GM23338 (cell line): ENCODE measurements around the gene SUPT6H. TPM values are rescaled to one million over a fixed set of nuclear protein-coding genes. Genes with fewer than 3 reads are reported as not detected.
A peak's percentile ranks its signal among the peaks of the same experiment; 100 is the strongest.

Experiments used
- ATAC-seq: fragments of 200-7000 bp; cut with Tn5 transposase; 3 replicates; pipeline ENCODE4 v1.9.1; 2020
- DNase-seq: peaks from one replicate; pipeline ENCODE4 v3.0.0-alpha.2; 2015; ENCODE audit warnings: low spot score
- H2AFZ ChIP-seq: fragments of 200-600 bp; sonication (generic); 2 replicates; pipeline ENCODE4 v1.8.0; 2016; ENCODE audit warnings: antibody characterized with exemption, mild to moderate bottlenecking, moderate library complexity
- H3F3A ChIP-seq: fragments of 200-600 bp; sonication (generic); replicated peaks from 2 replicates; pipeline ENCODE4 v1.8.0; 2017; ENCODE audit warnings: antibody characterized with exemption, mixed run types, low read depth
- H3K27ac ChIP-seq: fragments of 200-600 bp; sonication (generic); 2 replicates; pipeline ENCODE4 v1.6.1; 2016; ENCODE audit warnings: low read depth
- H3K27me3 ChIP-seq: fragments of 200-600 bp; sonication (generic); 2 replicates; pipeline ENCODE4 v1.8.0; 2016; ENCODE audit warnings: mild to moderate bottlenecking, mixed run types, moderate library complexity; ENCODE audit not compliant: insufficient read depth
- H3K36me3 ChIP-seq: fragments of 200-600 bp; sonication (generic); 2 replicates; pipeline ENCODE4 v1.8.0; 2016; ENCODE audit warnings: mild to moderate bottlenecking; ENCODE audit not compliant: insufficient read depth
- H3K4me1 ChIP-seq: fragments of 200-600 bp; sonication (generic); 2 replicates; pipeline ENCODE4 v1.8.0; 2016; ENCODE audit warnings: mild to moderate bottlenecking, moderate library complexity; ENCODE audit not compliant: insufficient read depth
- H3K4me2 ChIP-seq: fragments of 200-600 bp; sonication (generic); 2 replicates; pipeline ENCODE4 v1.7.1; 2017; ENCODE audit warnings: mixed run types
- H3K4me3 ChIP-seq: fragments of 200-600 bp; sonication (generic); 2 replicates; pipeline ENCODE4 v1.6.1; 2016; ENCODE audit warnings: mixed run types
- H3K79me2 ChIP-seq: fragments of 200-600 bp; sonication (generic); replicated peaks from 2 replicates; pipeline ENCODE4 v1.8.0; 2017; ENCODE audit warnings: mild to moderate bottlenecking; ENCODE audit not compliant: insufficient read depth
- H3K9me2 ChIP-seq: fragments of 200-600 bp; sonication (generic); 2 replicates; pipeline ENCODE4 v1.8.0; 2017; ENCODE audit not compliant: insufficient read depth
- H4K20me1 ChIP-seq: fragments of 200-600 bp; sonication (generic); replicated peaks from 2 replicates; pipeline ENCODE4 v1.8.0; 2017; ENCODE audit warnings: mild to moderate bottlenecking; ENCODE audit not compliant: insufficient read depth
- H3K27ac Mint-ChIP-seq: 2 replicates; pipeline ENCODE4 v1.8.0; 2020; ENCODE audit warnings: inconsistent platforms, mild to moderate bottlenecking, moderate library complexity, mixed read lengths
- H3K27me3 Mint-ChIP-seq: 3 replicates; pipeline ENCODE4 v1.8.0; 2022; ENCODE audit warnings: low read depth, mild to moderate bottlenecking, moderate library complexity, mixed read lengths, inconsistent platforms; ENCODE audit not compliant: insufficient read depth, poor library complexity
- H3K36me3 Mint-ChIP-seq: 3 replicates; pipeline ENCODE4 v1.8.0; 2021; ENCODE audit warnings: low read depth, mild to moderate bottlenecking, inconsistent platforms, moderate library complexity, mixed read lengths
- H3K4me1 Mint-ChIP-seq: 3 replicates; pipeline ENCODE4 v1.8.0; 2020; ENCODE audit warnings: mild to moderate bottlenecking, inconsistent platforms, mixed read lengths
- H3K4me3 Mint-ChIP-seq: 3 replicates; pipeline ENCODE4 v1.8.0; 2021; ENCODE audit warnings: moderate library complexity, mild to moderate bottlenecking, inconsistent platforms, mixed read lengths
- H3K9me3 Mint-ChIP-seq: 3 replicates; pipeline ENCODE4 v1.8.0; 2020; ENCODE audit warnings: moderate library complexity, mild to moderate bottlenecking, inconsistent platforms, mixed read lengths
- CREB1 ChIP-seq: fragments of 250-450 bp; sonication (Bioruptor Pico); IDR thresholded peaks from 2 replicates; pipeline ENCODE4 v1.5.0; 2020; ENCODE audit warnings: low read depth, mild to moderate bottlenecking, moderate library complexity
- CTCF ChIP-seq, 2 experiments: fragments of 200-600 bp in 1 of 2; sonication (generic) in 1 of 2; conservative IDR thresholded peaks; 2 replicates each; pipeline versions ENCODE4 v1.5.1 to v1.6.1; 2016 to 2017; ENCODE audit warnings: antibody characterized with exemption in 2 of 2, low read depth in 2 of 2, mild to moderate bottlenecking in 2 of 2, moderate library complexity in 1 of 2
- EZH2 ChIP-seq: fragments of 200-600 bp; sonication (generic); IDR thresholded peaks from one replicate; pipeline ENCODE4 v1.8.0; 2017; ENCODE audit warnings: antibody characterized with exemption, mild to moderate bottlenecking, low read depth; ENCODE audit not compliant: unreplicated experiment
- EZH2phosphoT487 ChIP-seq: fragments of 200-600 bp; sonication (generic); IDR thresholded peaks from one replicate; pipeline ENCODE4 v1.8.1; 2018; ENCODE audit warnings: antibody characterized with exemption; ENCODE audit not compliant: unreplicated experiment
- JUNB ChIP-seq: IDR thresholded peaks from one replicate; pipeline ENCODE4 v1.6.1; 2016; ENCODE audit warnings: antibody characterized with exemption; ENCODE audit not compliant: unreplicated experiment
- NANOG ChIP-seq: IDR thresholded peaks from 2 replicates; pipeline ENCODE4 v1.6.1; 2016; ENCODE audit warnings: antibody characterized with exemption, borderline replicate concordance
- POLR2AphosphoS5 ChIP-seq: IDR thresholded peaks from 2 replicates; pipeline ENCODE4 v1.6.1; 2016; ENCODE audit warnings: antibody characterized with exemption, low read depth
- STAT1 ChIP-seq: IDR thresholded peaks from one replicate; pipeline ENCODE4 v1.6.1; 2016; ENCODE audit warnings: antibody characterized with exemption; ENCODE audit not compliant: unreplicated experiment
- ZNF331 ChIP-seq: fragments of 250-450 bp; sonication (Bioruptor Pico); IDR thresholded peaks from 2 replicates; pipeline ENCODE4 v1.5.0; 2020; ENCODE audit warnings: low read depth, mild to moderate bottlenecking, moderate library complexity
- polyA plus RNA-seq: library from polyadenylated mRNA; unstranded; fragments of >200 nt; fragmentation: Nextera tagmentation; extraction: Ambion mirVana; gene quantifications from 2 replicates; pipeline ENCODE4 v1.2.1, GENCODE V29; 2016
- total RNA-seq: library from RNA; depleted of rRNA; stranded (reverse); fragments of >200 nt; shearing (Covaris generic); gene quantifications from 2 replicates; pipeline ENCODE4 v1.2.3, GENCODE V29; 2014
- TF ChIP-seq, protein P1 (sequence below): IDR thresholded peaks from 2 replicates; pipeline ENCODE4 v1.6.1; 2016; ENCODE audit warnings: antibody characterized with exemption

The SUPT6H gene
- total and polyA plus RNA-seq, 2 experiments from 2014 or later, result 17.8 to 70.7 TPM

- Mint-ChIP-seq H3K27ac (no peak overlapping the region), H3K36me3 (peaks cover 36% of the 10 kb centered on the region), H3K9me3 (no peaks in the 10 kb centered on the region), H3K27me3 (peaks cover 23% of the 10 kb centered on the region), H3K4me1 (peaks cover 6% of the 10 kb centered on the region; the same call in 2 of the 3 replicates), H3K4me3 (no peak overlapping the region)
- Histone ChIP-seq H3K9me2 (no peaks in the 10 kb centered on the region), H3K4me1 (peaks cover 14% of the 10 kb centered on the region), H4K20me1 (no peaks in the 10 kb centered on the region), H3K4me3 (no peak overlapping the region), H3K79me2 (peaks cover 15% of the 10 kb centered on the region), H3K36me3 (no peaks in the 10 kb centered on the region; the same call in 1 of the 2 replicates), H3K27me3 (no peaks in the 10 kb centered on the region), H3K4me2 (no peak overlapping the region), H3K27ac (no peak overlapping the region), H2AFZ (no peak overlapping the region), H3F3A (0 out of 2 replicates have a peak, but pooled peaks cover 7% of the 10 kb centered on the region)
- no peak for DNase-seq
- ATAC-seq, result no peak
- no peak for TF ChIP-seq JUNB
These were observed 78.7 kb downstream of the SUPT6H start for GRCh38 chr17:28740406-28741357.

DNA sequence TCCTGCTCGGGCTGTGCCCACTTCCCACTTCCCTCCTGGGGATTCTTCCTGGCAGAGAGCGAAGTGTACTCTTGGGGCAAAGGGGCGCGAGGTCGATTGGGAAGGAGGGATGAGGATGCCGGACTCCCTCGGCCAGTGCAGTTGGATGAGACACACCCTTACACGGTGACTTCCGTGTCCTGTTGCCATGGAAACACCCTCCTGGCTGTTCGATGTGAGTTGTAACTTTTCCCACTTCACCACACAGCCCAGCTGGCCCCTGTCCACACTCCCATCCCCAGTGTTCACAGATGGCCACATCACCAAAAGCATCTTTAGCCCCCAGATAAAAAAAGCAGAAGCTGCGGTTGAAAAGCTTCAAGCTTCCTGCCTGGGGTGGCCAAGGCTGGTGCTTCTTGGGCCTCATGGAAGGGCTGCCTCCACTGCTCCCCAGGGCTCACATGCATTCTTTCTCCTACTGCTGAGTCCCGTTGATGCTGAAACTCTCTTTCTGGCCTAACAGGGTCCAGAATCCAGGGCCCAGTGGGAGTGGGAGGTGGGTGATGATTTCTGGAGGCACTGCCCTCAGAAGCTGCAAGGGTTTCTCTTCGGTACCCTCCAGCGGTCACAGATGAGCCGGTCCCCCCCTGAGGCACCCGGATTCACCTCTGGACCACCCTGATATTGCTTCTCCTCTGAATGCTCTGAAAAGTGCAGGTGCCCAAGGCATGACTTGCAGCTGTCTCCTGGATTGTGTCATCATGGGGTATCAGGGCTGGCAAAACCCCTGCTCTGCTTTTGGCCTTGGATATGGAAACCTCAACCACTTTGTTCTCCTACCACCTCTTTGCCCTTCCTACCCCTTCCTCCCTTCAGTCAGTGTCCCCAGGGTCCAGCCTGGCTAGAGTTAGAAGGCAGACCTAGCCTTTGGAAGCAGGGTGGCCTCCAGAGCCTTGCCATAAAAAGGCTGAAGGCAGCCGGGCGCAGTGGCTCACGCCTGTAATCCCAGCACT lies 79.6 kb downstream of the SUPT6H start:
- no peaks in the 10 kb centered on the region for H3K9me3 Mint-ChIP-seq
- peaks cover 15% of the 10 kb centered on the region; the same call in 1 of the 2 replicates for H3F3A ChIP-seq
- DNase-seq (no peak), ATAC-seq (no peak)
- no peaks in the 10 kb centered on the region; the same call in 1 of the 2 replicates for H3K36me3 ChIP-seq
- H3K4me3 ChIP-seq, result no peak overlapping the region
- 0 out of 2 replicates have a peak overlapping the region, but pooled peaks have one; percentile 95 for H3K27ac ChIP-seq
- H3K4me1 Mint-ChIP-seq, result peaks cover 15% of the 10 kb centered on the region
- H3K4me3 Mint-ChIP-seq, result no peak overlapping the region
- 0 out of 2 replicates have a peak overlapping the region, but pooled peaks have one; percentile 96 for H3K27ac Mint-ChIP-seq
- no peak overlapping the region for H3K4me2 ChIP-seq
- H3K9me2 ChIP-seq, result no peaks in the 10 kb centered on the region
- peaks cover 24% of the 10 kb centered on the region for H3K79me2 ChIP-seq
- peaks cover 3% of the 10 kb centered on the region; the same call in 1 of the 2 replicates for H4K20me1 ChIP-seq
- H3K36me3 Mint-ChIP-seq, result peaks cover 39% of the 10 kb centered on the region
- peaks cover 23% of the 10 kb centered on the region for H3K4me1 ChIP-seq
- no peak for TF ChIP-seq POLR2AphosphoS5
- TF ChIP-seq, protein P1, sequence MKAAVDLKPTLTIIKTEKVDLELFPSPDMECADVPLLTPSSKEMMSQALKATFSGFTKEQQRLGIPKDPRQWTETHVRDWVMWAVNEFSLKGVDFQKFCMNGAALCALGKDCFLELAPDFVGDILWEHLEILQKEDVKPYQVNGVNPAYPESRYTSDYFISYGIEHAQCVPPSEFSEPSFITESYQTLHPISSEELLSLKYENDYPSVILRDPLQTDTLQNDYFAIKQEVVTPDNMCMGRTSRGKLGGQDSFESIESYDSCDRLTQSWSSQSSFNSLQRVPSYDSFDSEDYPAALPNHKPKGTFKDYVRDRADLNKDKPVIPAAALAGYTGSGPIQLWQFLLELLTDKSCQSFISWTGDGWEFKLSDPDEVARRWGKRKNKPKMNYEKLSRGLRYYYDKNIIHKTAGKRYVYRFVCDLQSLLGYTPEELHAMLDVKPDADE, result no peak
- TF ChIP-seq CREB1 (CRISPR knock-in tag), result no peak
- no peak for TF ChIP-seq STAT1
- TF ChIP-seq ZNF331, result no peak
- TF ChIP-seq EZH2phosphoT487, result no peak
- TF ChIP-seq EZH2, result no peak
- TF ChIP-seq CTCF (conservative IDR thresholded peaks at IDR 0.05; ENCODE audit: low read depth in 2 of 2), result no peak
- TF ChIP-seq NANOG, result no peak
- H3K27me3 ChIP-seq, result no peaks in the 10 kb centered on the region
- H2AFZ ChIP-seq, result no peak overlapping the region
- H3K27me3 Mint-ChIP-seq, result peaks cover 31% of the 10 kb centered on the region
